ENCODE measurements around the gene RBM26.

Gene RBM26

DNA sequence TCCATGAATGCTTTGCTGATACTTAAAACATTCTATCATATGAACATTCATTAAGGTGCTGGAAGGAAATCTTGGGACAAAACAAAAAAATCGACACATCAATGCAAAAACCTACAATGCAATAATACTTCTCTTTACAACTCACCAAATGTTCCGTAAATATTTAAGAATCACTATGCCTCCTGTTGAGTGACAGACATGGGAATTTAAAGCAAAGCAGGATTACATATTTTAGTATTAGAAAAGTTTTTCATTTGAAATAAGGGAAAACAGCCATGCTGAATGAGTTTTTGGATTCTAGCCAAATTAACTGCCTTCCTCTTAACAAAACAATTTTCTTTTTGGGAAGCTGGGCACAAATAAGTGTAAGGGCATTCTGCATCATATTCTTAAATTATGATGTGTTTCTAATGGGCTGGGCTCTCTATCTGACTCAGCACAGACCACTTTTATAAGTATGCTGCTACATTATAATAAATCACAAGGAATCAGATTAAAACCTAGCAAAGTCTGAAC lies 93.7 kb downstream of the RBM26 start:
- H2AFZ ChIP-seq (ENCODE audit: low read length), result no peak overlapping the region
- H3K79me2 ChIP-seq (ENCODE audit: low read length), result no peaks in the 10 kb centered on the region
- no peak overlapping the region for H3K4me3 ChIP-seq (ENCODE audit: low read length)
- no peaks in the 10 kb centered on the region; the same call in 1 of the 2 replicates for H3K36me3 ChIP-seq (replicated peaks; ENCODE audit: insufficient read depth, low read length)
- no peak overlapping the region for H3K27ac ChIP-seq (ENCODE audit: low read length)
- H3K9me2 ChIP-seq (replicated peaks; ENCODE audit: insufficient read depth, low read length), result no peaks in the 10 kb centered on the region
- no peaks in the 10 kb centered on the region for H3F3A ChIP-seq (ENCODE audit: insufficient read depth, low read length)
- no peaks in the 10 kb centered on the region for H3K9me3 ChIP-seq (replicated peaks; ENCODE audit: insufficient read depth, low read length)
- TF ChIP-seq CTCF (IDR thresholded peaks at IDR 0.05; ENCODE audit: low read length), result no peak
- TF ChIP-seq EZH2 (optimal IDR thresholded peaks at IDR 0.05; ENCODE audit: low read depth, low read length), result no peak
- TF ChIP-seq EZH2phosphoT487 (IDR thresholded peaks at IDR 0.05; ENCODE audit: low read length), result no peak
- no peaks in the 10 kb centered on the region for H4K20me1 ChIP-seq (ENCODE audit: insufficient read depth, low read length)
- H3K27me3 ChIP-seq (replicated peaks; ENCODE audit: insufficient read depth, low read length), result no peaks in the 10 kb centered on the region
- DNase-seq, result no peak
- H3K4me2 ChIP-seq (ENCODE audit: low read depth, low read length), result no peak overlapping the region
- no peaks in the 10 kb centered on the region for H3K4me1 ChIP-seq (ENCODE audit: low read length)
- no peak overlapping the region for H3K9ac ChIP-seq (ENCODE audit: low read length)

DNA sequence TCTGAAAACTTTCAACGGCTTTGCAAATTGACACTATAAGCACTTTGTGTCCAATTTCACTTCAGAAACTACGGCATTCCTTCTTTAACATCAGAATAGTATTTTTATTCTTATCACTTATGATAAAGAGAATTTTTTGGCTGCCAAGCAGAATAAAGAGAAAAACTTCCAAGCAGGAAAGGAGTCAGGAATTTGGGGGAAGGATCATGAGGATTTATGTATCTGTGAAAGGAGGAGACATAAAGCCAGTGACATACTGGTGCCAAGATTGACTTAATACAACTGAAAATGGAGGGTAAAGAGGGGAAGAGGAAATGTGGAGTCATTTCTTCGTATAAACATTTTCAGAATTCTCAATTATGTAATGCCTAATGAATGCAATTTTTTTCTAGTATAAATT lies 94.7 kb downstream of the RBM26 start:
- Histone ChIP-seq H3K9me2 (replicated peaks; ENCODE audit: insufficient read depth, low read length) (no peaks in the 10 kb centered on the region), H3K4me3 (ENCODE audit: low read length) (no peak overlapping the region), H3K9ac (ENCODE audit: low read length) (no peak overlapping the region), H3K36me3 (replicated peaks; ENCODE audit: insufficient read depth, low read length) (no peaks in the 10 kb centered on the region; the same call in 1 of the 2 replicates), H3K79me2 (ENCODE audit: low read length) (no peaks in the 10 kb centered on the region), H3K9me3 (replicated peaks; ENCODE audit: insufficient read depth, low read length) (no peaks in the 10 kb centered on the region), H3K4me2 (ENCODE audit: low read depth, low read length) (no peak overlapping the region), H3K27ac (ENCODE audit: low read length) (no peak overlapping the region), H3K27me3 (replicated peaks; ENCODE audit: insufficient read depth, low read length) (no peaks in the 10 kb centered on the region), H3K4me1 (ENCODE audit: low read length) (no peaks in the 10 kb centered on the region), H4K20me1 (ENCODE audit: insufficient read depth, low read length) (no peaks in the 10 kb centered on the region), H3F3A (ENCODE audit: insufficient read depth, low read length) (no peaks in the 10 kb centered on the region), H2AFZ (ENCODE audit: low read length) (no peak overlapping the region)
- DNase-seq, result no peak
- TF ChIP-seq EZH2 (optimal IDR thresholded peaks at IDR 0.05; ENCODE audit: low read depth, low read length) (no peak), CTCF (IDR thresholded peaks at IDR 0.05; ENCODE audit: low read length) (no peak), EZH2phosphoT487 (IDR thresholded peaks at IDR 0.05; ENCODE audit: low read length) (no peak)

GRCh38 chr13:79309690-79310089 lies 96.4 kb downstream of the RBM26 start:
- Histone ChIP-seq H2AFZ (ENCODE audit: low read length) (no peak overlapping the region), H3K9me2 (replicated peaks; ENCODE audit: insufficient read depth, low read length) (no peaks in the 10 kb centered on the region), H3K4me3 (ENCODE audit: low read length) (no peak overlapping the region), H3K9ac (ENCODE audit: low read length) (no peak overlapping the region), H3F3A (ENCODE audit: insufficient read depth, low read length) (no peaks in the 10 kb centered on the region), H3K4me2 (ENCODE audit: low read depth, low read length) (no peak overlapping the region), H3K27me3 (replicated peaks; ENCODE audit: insufficient read depth, low read length) (no peaks in the 10 kb centered on the region), H3K36me3 (replicated peaks; ENCODE audit: insufficient read depth, low read length) (no peaks in the 10 kb centered on the region; the same call in 1 of the 2 replicates), H3K4me1 (ENCODE audit: low read length) (no peaks in the 10 kb centered on the region), H4K20me1 (ENCODE audit: insufficient read depth, low read length) (no peaks in the 10 kb centered on the region), H3K27ac (ENCODE audit: low read length) (no peak overlapping the region), H3K79me2 (ENCODE audit: low read length) (no peaks in the 10 kb centered on the region), H3K9me3 (replicated peaks; ENCODE audit: insufficient read depth, low read length) (no peaks in the 10 kb centered on the region)
- DNase-seq, result no peak
- no peak for TF ChIP-seq EZH2phosphoT487 (IDR thresholded peaks at IDR 0.05; ENCODE audit: low read length)
- no peak for TF ChIP-seq EZH2 (optimal IDR thresholded peaks at IDR 0.05; ENCODE audit: low read depth, low read length)
- TF ChIP-seq CTCF (IDR thresholded peaks at IDR 0.05; ENCODE audit: low read length), result no peak
